Kidney capillary endothelial cell (primary cell): ENCODE results near the gene FSTL4.

ENCODE experiments used
- DNase-seq: peaks from one replicate; pipeline ENCODE4 v3.0.0-alpha.2; 2018; ENCODE audit warnings: low spot score

The FSTL4 gene

DNA sequence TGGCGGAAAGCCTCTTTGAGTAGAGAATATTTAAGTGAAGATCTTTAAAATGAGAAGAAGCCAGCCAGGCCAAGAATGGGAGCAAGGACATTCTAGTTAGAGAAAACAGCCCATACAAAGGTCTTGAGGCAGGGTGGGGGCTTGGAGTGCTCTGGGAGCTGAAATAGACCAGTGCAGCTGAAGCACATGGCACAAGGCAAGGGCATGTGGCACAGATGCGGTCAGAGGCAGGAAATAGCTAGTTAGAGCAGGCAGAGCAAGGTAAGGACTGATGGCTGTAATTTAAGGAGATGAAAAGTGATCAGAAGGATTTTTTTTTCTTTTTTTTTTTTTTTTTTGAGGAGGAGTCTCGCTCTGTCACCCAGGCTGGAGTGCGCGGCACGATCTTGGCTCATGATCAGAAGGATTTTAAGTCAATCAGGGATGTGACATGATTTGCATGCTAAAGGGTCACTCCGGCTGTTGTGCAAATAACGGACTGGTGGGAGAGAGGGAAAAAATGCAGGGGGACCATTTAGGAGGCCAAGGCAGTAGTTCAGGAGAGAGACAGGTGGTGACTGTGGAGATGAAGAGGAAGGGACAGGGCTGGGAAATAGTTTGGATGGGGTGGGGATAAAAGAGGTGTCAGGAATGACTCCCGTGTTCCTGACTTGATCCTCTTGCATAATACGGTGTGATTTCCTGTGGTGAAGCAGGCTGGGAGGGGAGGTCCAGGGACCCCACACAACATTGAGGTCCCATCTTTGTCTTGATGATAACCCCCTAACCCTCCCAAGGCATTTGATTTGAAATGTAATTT is 352.9 kb downstream of the FSTL4 start:
- no peak for DNase-seq

GRCh38 chr5:133257977-133258376 is 354.4 kb downstream of the FSTL4 start:
- DNase-seq = no peak

- no peak for DNase-seq
These were observed 356.1 kb downstream of the FSTL4 start for GRCh38 chr5:133256276-133256675.

DNA sequence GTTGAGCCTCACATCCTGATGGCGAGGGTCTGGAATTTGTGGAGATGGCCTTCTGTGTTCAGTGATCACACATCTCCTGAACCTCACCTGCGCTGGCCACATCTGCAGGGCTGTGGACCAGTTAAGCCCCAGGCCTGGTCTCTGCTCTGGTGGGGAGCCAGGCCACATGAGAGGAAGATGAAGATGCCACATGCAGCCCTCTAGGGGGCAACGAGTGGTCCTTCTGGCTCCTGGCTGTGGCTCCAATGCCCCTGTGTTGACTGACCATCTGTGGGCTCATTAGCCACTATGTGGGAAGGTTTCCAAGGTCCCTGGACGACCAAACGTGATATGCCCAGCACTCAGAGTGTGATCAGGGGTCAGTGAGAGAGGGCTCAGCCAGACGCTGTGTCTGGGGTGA is 357.5 kb downstream of the FSTL4 start:
- DNase-seq = no peak

DNA sequence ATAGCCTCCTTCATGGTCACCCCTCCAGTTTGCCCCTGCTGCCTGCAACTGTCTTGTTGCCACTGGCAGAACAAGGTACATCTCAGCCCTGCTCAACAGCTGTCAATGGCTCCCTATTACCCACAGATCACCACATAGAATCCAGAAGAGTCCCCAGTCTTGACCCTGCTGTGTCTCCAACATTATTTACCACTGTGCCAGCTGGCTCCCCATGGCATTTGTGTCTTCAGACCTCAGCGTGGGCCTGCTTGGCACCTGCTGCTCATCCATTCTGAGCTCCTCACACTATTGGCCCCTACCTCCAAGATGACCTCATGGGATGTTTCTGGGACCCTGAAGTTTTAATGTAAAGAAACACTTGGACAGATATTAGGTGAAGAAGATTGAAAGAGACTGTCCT is 358.7 kb downstream of the FSTL4 start:
- DNase-seq = no peak

- DNase-seq = no peak
These were observed 359.3 kb downstream of the FSTL4 start for GRCh38 chr5:133253070-133253469.

GRCh38 chr5:133252133-133252480 is 360.2 kb downstream of the FSTL4 start:
- DNase-seq = no peak

GRCh38 chr5:133251296-133252132 is 360.8 kb downstream of the FSTL4 start:
- no peak for DNase-seq

DNA sequence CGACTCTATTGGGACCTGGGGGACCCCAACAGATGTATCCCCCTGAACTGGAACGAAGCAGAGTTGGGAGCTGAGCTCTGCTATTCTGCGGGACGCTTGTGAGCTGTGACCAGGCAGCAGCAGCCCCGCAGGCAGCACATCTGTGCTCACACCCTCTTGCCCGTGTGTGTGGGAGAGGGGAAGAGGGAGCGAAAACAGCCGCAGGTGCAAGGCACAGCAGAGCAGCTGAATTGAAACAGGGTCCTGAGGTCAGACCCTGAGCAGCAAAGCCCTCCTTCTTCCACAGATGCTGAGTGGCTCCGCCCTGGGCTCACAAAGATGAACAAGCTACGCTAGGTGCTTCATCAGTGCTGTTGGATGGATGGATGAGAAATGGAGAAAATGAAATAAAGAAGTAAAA is 361.8 kb downstream of the FSTL4 start:
- no peak for DNase-seq

DNA sequence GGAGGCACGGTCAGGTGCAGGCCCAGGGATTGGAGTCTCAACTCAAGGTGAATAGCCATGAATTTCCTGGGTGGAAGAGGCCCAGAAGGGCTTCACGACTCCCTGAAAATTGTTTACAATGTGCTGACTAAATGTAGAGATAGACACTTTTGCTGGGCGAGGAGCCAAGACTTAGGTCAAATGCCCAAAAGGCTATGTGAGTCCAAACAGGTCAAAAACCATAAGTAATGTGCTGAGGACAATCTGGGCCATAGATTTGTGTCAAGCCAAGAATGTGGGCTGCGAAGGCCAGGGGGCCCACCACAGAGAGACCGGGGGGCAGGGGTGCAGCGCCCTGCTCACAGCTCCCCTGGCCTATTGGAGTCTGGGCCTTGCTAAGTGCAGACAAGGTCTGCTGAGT is 362.7 kb downstream of the FSTL4 start:
- DNase-seq = no peak

DNA sequence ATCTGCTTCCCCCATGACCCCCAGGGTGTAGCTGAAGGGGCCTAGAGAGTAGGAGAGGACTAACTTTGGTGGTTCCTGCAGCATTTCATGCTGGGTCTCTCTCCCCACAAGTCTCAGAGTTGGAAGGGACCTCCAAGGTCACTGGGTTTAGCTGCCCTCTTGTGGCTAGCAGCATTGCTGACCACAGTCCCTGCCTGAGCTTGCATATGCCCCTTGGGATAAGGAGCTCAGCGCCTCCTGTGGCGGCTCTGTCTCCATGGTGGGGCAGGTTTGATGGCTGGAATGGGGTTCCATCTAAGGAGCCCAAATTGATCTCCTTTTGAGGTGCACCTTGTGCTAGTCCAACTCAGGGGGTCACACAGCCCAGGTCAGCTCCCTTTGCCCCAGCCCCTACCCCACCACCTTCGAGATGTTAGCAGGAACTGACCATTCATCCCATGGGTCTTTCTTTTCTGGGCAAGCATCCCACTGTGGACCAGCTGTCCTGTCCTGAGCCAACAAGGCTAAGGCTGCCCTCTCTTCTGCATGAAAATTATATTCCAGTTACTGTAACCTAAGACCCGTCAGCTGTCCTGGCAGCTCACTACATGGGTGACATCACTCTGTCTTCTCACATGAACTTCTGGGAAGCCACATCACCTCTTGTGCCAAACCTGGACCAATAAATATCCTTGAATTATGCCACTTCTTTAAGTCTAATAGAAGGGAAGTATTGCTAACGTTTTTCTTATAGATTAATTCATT is 364.3 kb downstream of the FSTL4 start:
- DNase-seq = peak; percentile 57

DNA sequence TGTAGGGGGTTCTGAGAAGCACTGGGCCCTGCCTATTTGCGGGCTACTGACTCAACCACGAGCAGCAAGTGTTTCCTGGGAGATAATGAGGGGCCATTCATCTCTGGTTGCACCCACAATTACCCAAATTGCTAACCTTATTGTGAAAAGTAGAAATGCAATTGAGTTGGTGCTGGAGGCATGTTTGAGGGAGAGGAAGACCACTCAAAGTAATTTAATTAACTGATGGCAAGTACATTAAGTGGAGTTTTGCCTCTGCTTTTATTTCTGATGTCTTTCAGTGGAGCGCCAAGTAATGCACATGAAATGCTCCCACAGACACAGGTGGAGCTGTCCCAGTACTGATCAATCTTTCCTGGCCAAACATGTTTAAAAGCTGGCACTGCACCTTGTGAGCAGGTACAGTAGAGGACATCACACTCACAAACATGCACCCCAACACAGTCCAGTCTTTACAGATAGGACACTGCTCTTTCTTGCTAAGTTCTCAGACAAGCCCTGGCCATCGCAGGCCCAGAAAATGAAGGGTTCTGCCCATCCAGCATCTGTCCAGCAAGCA is 365.1 kb downstream of the FSTL4 start:
- no peak for DNase-seq

DNA sequence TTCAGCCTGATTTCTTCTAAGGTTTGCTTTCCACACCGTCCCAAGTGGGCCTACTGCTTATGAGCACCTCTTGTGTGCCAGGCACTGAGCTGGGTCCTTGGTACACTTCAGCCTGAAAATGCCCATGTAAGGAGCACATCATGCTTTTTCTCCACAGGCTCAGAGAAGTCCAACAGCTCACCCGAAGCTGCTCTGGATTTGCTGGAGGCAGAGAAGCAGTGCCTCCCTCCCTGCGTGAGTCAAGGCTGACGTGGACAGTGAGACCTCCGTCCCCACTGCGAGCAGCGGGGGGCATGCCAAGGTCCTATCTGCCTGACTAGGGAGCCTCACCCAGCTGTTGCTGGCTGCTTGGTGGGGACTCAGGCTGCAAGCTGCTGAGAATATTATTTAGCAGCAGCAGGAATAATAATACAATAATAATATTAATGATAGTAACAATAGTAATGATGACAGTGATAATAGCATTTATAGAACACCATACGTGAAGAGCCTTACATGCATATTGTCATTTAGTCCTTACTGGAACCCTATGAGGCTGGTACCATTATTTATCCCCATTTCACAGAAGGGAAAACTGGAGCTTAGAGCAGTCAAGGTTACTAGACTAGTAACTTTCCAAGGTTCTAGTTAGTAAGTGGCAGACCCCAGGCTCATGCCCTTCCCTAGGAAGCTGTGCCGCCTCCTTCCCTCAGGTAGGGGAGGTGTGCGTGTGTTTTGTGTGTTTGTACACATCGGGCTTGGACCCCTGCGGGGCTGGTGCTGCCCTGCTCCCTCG is 365.8 kb downstream of the FSTL4 start:
- no peak for DNase-seq

DNA sequence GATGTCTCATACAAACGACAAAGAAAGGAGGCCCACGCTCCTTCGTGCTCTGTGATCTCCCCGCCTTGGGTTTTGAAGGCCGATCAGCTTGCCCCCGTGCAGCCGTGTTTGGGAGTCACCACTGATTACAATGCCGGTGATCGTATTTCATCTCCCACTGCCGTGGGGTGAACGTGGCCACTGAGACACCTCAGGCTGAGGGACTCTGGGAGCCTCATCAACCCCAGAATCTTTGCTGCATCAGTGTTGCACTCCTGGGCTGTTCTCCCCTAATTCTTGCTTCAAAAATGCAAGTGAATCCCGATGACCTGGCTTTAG is 366.3 kb downstream of the FSTL4 start:
- no peak for DNase-seq

DNA sequence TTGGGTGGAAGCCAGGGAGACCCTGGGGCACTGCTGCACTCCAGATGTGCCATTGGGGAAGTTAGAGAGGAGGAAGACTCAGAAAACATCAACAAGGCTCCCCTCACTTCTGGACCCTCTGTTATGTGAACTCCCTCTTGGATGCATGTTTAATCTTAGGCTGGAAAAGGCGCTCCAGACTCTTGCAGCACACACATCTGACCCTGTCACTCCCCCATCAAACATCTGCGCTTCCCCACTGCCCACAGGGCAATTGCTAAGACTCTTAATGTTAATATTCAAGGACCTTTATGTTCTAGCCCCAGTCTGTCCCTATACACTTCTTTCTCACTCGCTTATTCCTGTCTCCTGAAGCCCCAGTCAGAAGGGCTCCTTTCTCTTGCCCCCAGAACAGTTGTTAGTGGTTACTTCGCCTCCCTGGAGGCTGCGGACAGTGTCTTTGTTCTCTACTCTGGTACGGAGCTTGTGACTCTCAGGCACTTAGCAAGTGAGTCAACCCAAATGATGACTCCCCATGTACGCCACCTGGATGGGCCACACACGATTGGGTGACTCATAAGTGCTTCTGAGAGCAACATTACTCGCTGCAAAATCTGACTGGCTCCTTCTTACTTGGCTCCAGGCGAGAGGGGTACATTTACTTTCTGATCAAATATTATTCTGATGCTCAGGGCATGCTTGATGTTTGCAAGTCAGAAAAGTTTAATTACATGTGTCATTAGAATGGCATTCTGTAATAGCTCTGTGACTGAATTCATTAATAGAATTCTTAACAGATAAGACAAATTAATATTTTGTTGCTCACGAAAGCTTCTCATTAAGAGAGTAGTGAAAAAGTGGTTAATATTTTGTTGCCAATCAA is 366.9 kb downstream of the FSTL4 start:
- peak; percentile 41 for DNase-seq

DNA sequence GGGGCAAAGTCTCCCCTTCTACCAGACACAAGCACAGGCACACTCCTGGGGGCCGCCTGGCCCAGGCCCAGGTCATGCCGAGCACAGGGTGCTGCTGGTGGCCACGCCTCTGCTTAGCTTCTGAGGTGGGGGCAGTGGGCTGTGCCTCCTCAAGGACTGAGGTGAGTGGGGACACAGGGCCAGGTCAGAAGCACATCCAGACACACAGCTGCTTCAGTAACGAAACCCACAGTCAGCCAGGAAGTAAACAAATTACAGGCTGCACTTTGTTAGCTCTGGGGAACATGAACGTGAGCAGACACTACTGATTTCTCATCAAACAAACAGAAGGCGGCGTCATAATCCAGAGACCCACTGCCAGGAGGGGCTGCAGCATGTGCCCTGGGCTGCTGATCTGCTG is 368.1 kb downstream of the FSTL4 start:
- no peak for DNase-seq

DNA sequence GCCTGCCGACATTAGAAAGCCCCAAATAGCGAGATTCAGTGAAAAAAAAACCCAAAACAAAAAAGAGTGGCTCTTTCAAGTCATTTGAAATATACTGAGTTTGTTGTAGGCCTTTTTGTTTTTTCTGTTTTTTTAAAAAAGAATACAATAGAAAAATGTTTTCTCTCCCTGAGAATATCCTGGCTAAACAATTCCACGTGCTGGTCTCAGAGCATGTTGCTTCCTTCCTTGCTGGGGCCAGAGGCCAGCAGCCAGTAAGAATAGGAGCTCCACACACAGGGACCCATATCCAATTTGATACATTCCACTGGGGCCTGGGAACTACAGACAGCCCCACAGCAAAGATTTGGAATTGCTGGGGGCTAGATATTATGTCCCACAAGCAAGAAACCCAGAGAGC is 369.1 kb downstream of the FSTL4 start:
- DNase-seq = no peak

DNA sequence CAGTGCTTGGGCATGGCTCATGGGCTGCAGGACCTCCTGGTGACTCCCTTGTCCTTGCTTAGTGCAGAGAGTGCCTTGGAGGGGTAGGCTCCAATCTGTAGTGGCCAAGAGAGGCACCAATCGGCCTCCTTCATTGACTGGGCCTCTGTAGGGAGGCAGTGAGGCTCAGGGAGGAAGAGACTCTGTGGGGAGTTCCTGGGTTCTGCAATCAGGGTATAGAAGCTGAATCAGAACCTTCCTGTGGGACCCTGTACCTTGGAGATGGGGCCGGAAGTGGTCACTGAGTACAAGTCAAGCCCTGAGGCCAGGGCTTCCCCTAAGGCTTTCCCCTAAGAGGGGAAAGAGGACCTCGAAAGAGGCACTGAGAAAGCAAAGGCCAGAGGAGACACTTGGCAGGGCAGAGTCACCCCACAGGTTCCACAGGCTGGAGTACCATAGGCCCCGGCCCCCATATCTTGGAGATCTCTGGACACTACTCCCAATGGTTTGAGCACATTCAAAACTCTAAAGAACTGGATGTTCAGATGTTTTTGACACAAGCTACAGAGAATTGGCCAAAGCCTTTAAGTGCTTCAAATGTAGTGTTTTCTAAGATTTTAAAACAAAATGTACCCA is 370.0 kb downstream of the FSTL4 start:
- DNase-seq = no peak

DNA sequence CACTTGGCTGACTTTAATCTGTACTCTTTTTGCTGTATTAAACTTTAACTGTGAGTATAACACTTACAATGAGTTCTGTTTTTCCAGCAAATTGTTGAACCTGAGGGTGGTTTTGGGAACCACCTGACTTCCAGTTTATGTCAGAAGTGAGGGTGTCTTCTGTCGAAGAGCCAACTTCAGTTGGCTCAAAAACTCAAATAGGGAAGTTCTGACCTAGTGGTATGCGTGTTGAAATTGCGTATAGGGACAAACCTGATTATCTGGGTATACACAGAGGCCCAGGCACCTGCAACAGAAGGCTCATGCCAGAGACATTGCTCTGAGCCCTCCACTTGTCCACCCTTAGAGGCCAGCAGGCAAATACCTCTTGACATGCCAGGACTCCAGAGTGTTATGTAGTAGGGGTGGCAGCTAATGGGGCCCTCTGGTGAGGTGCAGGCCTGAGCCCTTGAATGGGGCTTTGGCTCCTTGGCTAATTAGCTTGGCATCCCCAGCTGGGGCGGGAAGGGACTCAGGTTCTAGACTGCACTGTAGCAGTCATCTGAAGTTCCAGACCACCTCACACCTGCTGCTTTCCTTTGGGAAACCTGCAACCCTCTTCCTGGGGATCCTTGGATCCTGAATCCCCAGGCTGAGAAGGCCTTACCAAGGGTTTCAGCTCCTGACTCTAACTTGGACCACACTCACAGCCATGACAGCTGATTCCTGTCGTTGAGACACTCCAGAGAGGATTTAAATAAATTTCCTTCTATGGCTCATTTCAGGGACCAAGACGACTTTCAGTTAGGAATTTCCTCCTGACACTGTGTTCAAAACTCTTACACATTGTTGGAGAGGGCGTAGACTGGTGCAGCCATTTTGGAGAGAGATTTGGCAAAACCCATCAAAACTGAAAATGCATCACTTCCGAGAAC is 370.9 kb downstream of the FSTL4 start:
- no peak for DNase-seq
